ENCODE measurements around the gene ZDHHC22.
A peak's percentile ranks its signal among the peaks of the same experiment; 100 is the strongest.

Gene ZDHHC22

GRCh38 chr14:77122526-77123125, 19.0 kb downstream of the ZDHHC22 start:
- TF ChIP-seq EZH2 (IDR thresholded peaks at IDR 0.05; ENCODE audit: borderline replicate concordance, low read length) (no peak), CTCF (IDR thresholded peaks at IDR 0.05; ENCODE audit: low read length) (no peak)
- Histone ChIP-seq H3K9me3 (ENCODE audit: low read length) (no peaks in the 10 kb centered on the region), H3K4me1 (ENCODE audit: insufficient read depth, low read length, severe bottlenecking) (peaks cover 69% of the 10 kb centered on the region), H4K20me1 (ENCODE audit: insufficient read depth, low read length) (no peaks in the 10 kb centered on the region), H3F3A (ENCODE audit: insufficient read depth, low read length) (peaks cover 12% of the 10 kb centered on the region; the same call in 1 of the 2 replicates), H3K27me3 (ENCODE audit: insufficient read depth, low read length) (no peaks in the 10 kb centered on the region), H3K79me2 (ENCODE audit: insufficient read depth, low read length) (no peaks in the 10 kb centered on the region), H2AFZ (ENCODE audit: low read length) (no peak overlapping the region), H3K4me2 (ENCODE audit: low read length) (peak overlapping the region; percentile 67), H3K9ac (ENCODE audit: low read length) (peak overlapping the region; percentile 65; the same call in 1 of the 2 replicates), H3K4me3 (ENCODE audit: low read depth, low read length, poor library complexity, severe bottlenecking) (peak overlapping the region; percentile 64), H3K36me3 (ENCODE audit: insufficient read depth, low read length) (peaks cover 2% of the 10 kb centered on the region; the same call in 1 of the 2 replicates), H3K27ac (ENCODE audit: low read depth, low read length, poor library complexity, severe bottlenecking) (peak overlapping the region; percentile 98), H3K9me2 (ENCODE audit: low read depth, low read length) (no peaks in the 10 kb centered on the region)

- Histone ChIP-seq H3K9me3 (ENCODE audit: low read length) (no peaks in the 10 kb centered on the region), H3F3A (ENCODE audit: insufficient read depth, low read length) (peaks cover 12% of the 10 kb centered on the region; the same call in 1 of the 2 replicates), H3K27ac (ENCODE audit: low read depth, low read length, poor library complexity, severe bottlenecking) (peak overlapping the region; percentile 98), H3K9ac (ENCODE audit: low read length) (peak overlapping the region; percentile 34; the same call in 1 of the 2 replicates), H3K27me3 (ENCODE audit: insufficient read depth, low read length) (no peaks in the 10 kb centered on the region), H4K20me1 (ENCODE audit: insufficient read depth, low read length) (no peaks in the 10 kb centered on the region), H3K4me1 (ENCODE audit: insufficient read depth, low read length, severe bottlenecking) (peaks cover 74% of the 10 kb centered on the region), H3K9me2 (ENCODE audit: low read depth, low read length) (no peaks in the 10 kb centered on the region), H2AFZ (ENCODE audit: low read length) (no peak overlapping the region), H3K4me3 (ENCODE audit: low read depth, low read length, poor library complexity, severe bottlenecking) (peak overlapping the region; percentile 64), H3K36me3 (ENCODE audit: insufficient read depth, low read length) (peaks cover 12% of the 10 kb centered on the region; the same call in 1 of the 2 replicates), H3K79me2 (ENCODE audit: insufficient read depth, low read length) (no peaks in the 10 kb centered on the region), H3K4me2 (ENCODE audit: low read length) (peak overlapping the region; percentile 67)
- TF ChIP-seq CTCF (IDR thresholded peaks at IDR 0.05; ENCODE audit: low read length): no peak
- no peak for TF ChIP-seq EZH2 (IDR thresholded peaks at IDR 0.05; ENCODE audit: borderline replicate concordance, low read length)
These were observed 20.5 kb downstream of the ZDHHC22 start for GRCh38 chr14:77120771-77121743.

GRCh38 chr14:77119851-77120250, 21.7 kb downstream of the ZDHHC22 start:
- Histone ChIP-seq H3K27me3 (ENCODE audit: insufficient read depth, low read length) (no peaks in the 10 kb centered on the region), H2AFZ (ENCODE audit: low read length) (no peak overlapping the region), H3K36me3 (ENCODE audit: insufficient read depth, low read length) (peaks cover 19% of the 10 kb centered on the region), H4K20me1 (ENCODE audit: insufficient read depth, low read length) (no peaks in the 10 kb centered on the region), H3K4me1 (ENCODE audit: insufficient read depth, low read length, severe bottlenecking) (peaks cover 69% of the 10 kb centered on the region), H3K79me2 (ENCODE audit: insufficient read depth, low read length) (no peaks in the 10 kb centered on the region), H3K27ac (ENCODE audit: low read depth, low read length, poor library complexity, severe bottlenecking) (peak overlapping the region; percentile 98), H3K9ac (ENCODE audit: low read length) (peak overlapping the region; percentile 46; the same call in 1 of the 2 replicates), H3K4me3 (ENCODE audit: low read depth, low read length, poor library complexity, severe bottlenecking) (peak overlapping the region; percentile 5), H3F3A (ENCODE audit: insufficient read depth, low read length) (peaks cover 12% of the 10 kb centered on the region; the same call in 1 of the 2 replicates), H3K9me2 (ENCODE audit: low read depth, low read length) (no peaks in the 10 kb centered on the region), H3K4me2 (ENCODE audit: low read length) (peak overlapping the region; percentile 46; the same call in 1 of the 2 replicates), H3K9me3 (ENCODE audit: low read length) (no peaks in the 10 kb centered on the region)
- TF ChIP-seq CTCF (IDR thresholded peaks at IDR 0.05; ENCODE audit: low read length): no peak
- TF ChIP-seq EZH2 (IDR thresholded peaks at IDR 0.05; ENCODE audit: borderline replicate concordance, low read length): no peak

Measured in OCI-LY1 (cell line).